K562 (cell line): ENCODE data around the gene LRRC4B. TPM values are rescaled to one million over a fixed set of nuclear protein-coding genes. Genes with fewer than 3 reads are reported as not detected.

ENCODE experiments used
- ARHGAP35 ChIP-seq: fragments of 450-650 bp; IDR thresholded peaks from 2 replicates; pipeline ENCODE4 v1.6.1; 2018; ENCODE audit not compliant: partially characterized antibody
- CCNT2 ChIP-seq: IDR thresholded peaks from 2 replicates; pipeline ENCODE4 v1.6.1; 2011; ENCODE audit warnings: borderline replicate concordance, low read depth, mild to moderate bottlenecking, moderate library complexity, mixed read lengths, low read length; ENCODE audit not compliant: insufficient read length; ENCODE audit errors: extremely low read depth
- JUN ChIP-seq, 2 experiments: sonication (generic) in 1 of 2; formaldehyde crosslinking in 1 of 2; IDR thresholded peaks; 2 replicates each; pipeline versions ENCODE4 v1.6.1 to v1.8.0; 2012 to 2022; ENCODE audit warnings: borderline replicate concordance in 2 of 2, mild to moderate bottlenecking in 2 of 2, improper control_type of control experiment in 1 of 2, low read depth in 1 of 2, low read length in 1 of 2, missing genetic modification reagents in 1 of 2
- MAFK ChIP-seq: IDR thresholded peaks from 2 replicates; pipeline ENCODE4 v1.6.1; 2011; ENCODE audit warnings: low read length, improper control_type of control experiment
- MAZ ChIP-seq, 2 experiments: fragments of 450-650 bp in 1 of 2; sonication (generic) in 1 of 2; formaldehyde crosslinking; IDR thresholded peaks in 1 of 2; conservative IDR thresholded peaks in 1 of 2; 2 replicates each; pipeline versions ENCODE4 v1.4.0 to v1.5.0; 2020; ENCODE audit warnings: mild to moderate bottlenecking in 1 of 2, missing genetic modification reagents in 1 of 2
- MTF1 ChIP-seq: fragments of 250-450 bp; sonication (Bioruptor Pico); IDR thresholded peaks from 2 replicates; pipeline ENCODE4 v1.9.0; 2021; ENCODE audit warnings: moderate library complexity, mild to moderate bottlenecking, inconsistent platforms, borderline replicate concordance
- NCOA4 ChIP-seq: fragments of 450-650 bp; IDR thresholded peaks from 2 replicates; pipeline ENCODE4 v1.6.1; 2018; ENCODE audit warnings: mild to moderate bottlenecking; ENCODE audit not compliant: partially characterized antibody
- NR0B1 ChIP-seq: fragments of 450-650 bp; IDR thresholded peaks from one replicate; pipeline ENCODE4 v1.6.1; 2018; ENCODE audit warnings: mild to moderate bottlenecking, moderate library complexity; ENCODE audit not compliant: partially characterized antibody
- PHB ChIP-seq: fragments of 250-450 bp; sonication (Bioruptor Pico); IDR thresholded peaks from 2 replicates; pipeline ENCODE4 v1.5.0; 2021
- RBM15 ChIP-seq: fragments of 200-400 bp; formaldehyde crosslinking; IDR thresholded peaks from 2 replicates; pipeline ENCODE4 v1.6.1; 2018; ENCODE audit warnings: mild to moderate bottlenecking, low read length, moderate library complexity; ENCODE audit not compliant: insufficient read depth
- SOX6 ChIP-seq: fragments of 450-650 bp; IDR thresholded peaks from 2 replicates; pipeline ENCODE4 v1.6.1; 2014; ENCODE audit warnings: mild to moderate bottlenecking
- SRSF9 ChIP-seq: fragments of 200-400 bp; formaldehyde crosslinking; IDR thresholded peaks from 2 replicates; pipeline ENCODE4 v1.6.1; 2017; ENCODE audit warnings: low read depth, low read length, borderline replicate concordance
- TRIM24 ChIP-seq, 2 experiments: fragments of 450-650 bp; IDR thresholded peaks; 2 replicates each; pipeline ENCODE4 v1.6.1; 2016
- YY1 ChIP-seq, 3 experiments: IDR thresholded peaks; 2 replicates each; pipeline ENCODE4 v1.6.1; 2011; ENCODE audit warnings: low read length in 2 of 3, mild to moderate bottlenecking in 2 of 3, moderate library complexity in 2 of 3, borderline replicate concordance in 1 of 3, control low read depth in 1 of 3, low read depth in 1 of 3; ENCODE audit not compliant: insufficient read depth in 3 of 3, insufficient replicate concordance in 2 of 3, control insufficient read depth in 1 of 3, insufficient read length in 1 of 3; ENCODE audit errors: extremely low read depth in 1 of 3
- ZBTB2 ChIP-seq: fragments of 450-650 bp; IDR thresholded peaks from 2 replicates; pipeline ENCODE4 v1.6.1; 2016; ENCODE audit warnings: antibody characterized with exemption
- ZNF586 ChIP-seq: fragments of 450-650 bp; formaldehyde crosslinking; conservative IDR thresholded peaks from 2 replicates; pipeline ENCODE4 v1.4.0; 2020; ENCODE audit warnings: mild to moderate bottlenecking, moderate library complexity
- ZNF76 ChIP-seq: fragments of 250-450 bp; sonication (Bioruptor Pico); IDR thresholded peaks from 2 replicates; pipeline ENCODE4 v1.4.0; 2020; ENCODE audit warnings: mild to moderate bottlenecking, moderate library complexity, borderline replicate concordance
- ZNF780A ChIP-seq: fragments of 250-450 bp; sonication (Bioruptor Pico); IDR thresholded peaks from 2 replicates; pipeline ENCODE4 v1.5.0; 2021; ENCODE audit warnings: mild to moderate bottlenecking
- polyA plus RNA-seq, 8 experiments: library from polyadenylated mRNA; depleted of rRNA in 4 of 8; stranded (reverse) in 5 of 8; unstranded in 3 of 8; fragments of >200 nt; fragmentation: Nextera tagmentation in 2 of 8; fragmentation: Illumina TruSeq in 1 of 8; extraction: Ambion mirVana in 2 of 8; extraction: Trizol in 1 of 8; gene quantifications; 2 replicates each; pipeline versions ENCODE4 v1.2.1 to v1.2.3, GENCODE V29; 2011 to 2014; ENCODE audit warnings: inconsistent platforms in 1 of 8, missing spikeins in 1 of 8
- total RNA-seq, 7 experiments: library from RNA; depleted of rRNA in 6 of 7; stranded (reverse); fragments of >200 nt in 6 of 7; fragmentation: Illumina TruSeq in 2 of 7; extraction: Trizol in 2 of 7; gene quantifications; 2 replicates each; pipeline versions ENCODE4 v1.2.1 to v1.2.3, GENCODE V29; 2011 to 2021; ENCODE audit warnings: low replicate concordance in 1 of 7
- TF ChIP-seq, protein P1 (sequence below): fragments of 450-650 bp; IDR thresholded peaks from 2 replicates; pipeline ENCODE4 v1.7.1; 2018; ENCODE audit warnings: mild to moderate bottlenecking, low read depth; ENCODE audit not compliant: partially characterized antibody

The LRRC4B gene
- total and polyA plus RNA-seq, 9 of the 15 experiments (the other 6 are each of a cell fraction or from before 2014, with no cell fraction given) = 0.18 to 9.6 (median 2.9) TPM; not detected in 2

DNA sequence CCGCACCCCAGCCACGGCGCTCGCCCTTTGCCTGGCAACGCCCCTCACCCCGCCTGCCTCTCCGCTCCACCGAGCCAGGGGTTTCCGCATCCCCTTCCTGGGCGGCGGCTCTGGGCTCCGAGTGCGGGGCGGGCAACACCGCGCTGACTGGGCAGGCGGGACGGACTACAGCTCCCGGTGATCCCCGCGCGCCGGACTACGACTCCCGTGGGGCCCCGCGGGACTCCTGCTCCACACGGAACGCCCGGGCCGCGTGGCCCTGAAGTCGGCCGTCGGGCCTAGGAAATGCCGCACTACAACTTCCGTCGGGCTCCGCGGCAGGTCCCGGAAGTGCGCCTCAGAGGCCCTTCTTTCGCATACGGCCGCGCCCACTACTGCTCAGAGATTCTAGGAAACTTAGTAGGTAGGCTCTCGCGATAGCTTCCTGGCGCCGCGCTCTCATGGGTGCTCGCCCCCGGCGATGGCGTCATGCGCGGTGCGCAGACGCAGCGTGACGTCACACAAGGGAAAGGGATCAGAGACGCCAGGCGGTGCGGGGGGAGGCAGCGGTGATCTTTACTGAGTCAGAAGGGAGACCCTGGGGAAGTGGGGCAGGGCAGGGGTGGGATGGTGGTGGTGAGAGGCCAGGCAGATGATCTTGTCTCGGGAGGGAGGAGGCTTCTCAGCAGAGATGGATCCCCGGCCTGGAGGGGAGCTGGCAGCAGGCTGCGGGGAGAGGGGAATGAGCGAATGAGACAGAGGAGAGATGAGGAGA, 57.0 kb downstream of the LRRC4B start, which contains the start of gene JOSD2 (continued):
- TF ChIP-seq ZBTB2 = peak; percentile 75; the same call in 1 of the 2 replicates
- peak; percentile 98 to 99 for TF ChIP-seq MAZ (CRISPR knock-in tag; conservative IDR thresholded peaks at IDR 0.05 in 1 of 2, IDR thresholded peaks at IDR 0.05 in 1 of 2)
- peak; percentile 93 for TF ChIP-seq ARHGAP35
- peak; percentile 80; the same call in 1 of the 2 replicates for TF ChIP-seq JUN (IDR thresholded peaks at IDR 0.05; ENCODE audit: borderline replicate concordance, low read depth, low read length)
- TF ChIP-seq JUN (CRISPR knock-in tag; IDR thresholded peaks at IDR 0.05; ENCODE audit: borderline replicate concordance) = peak; percentile 90; the same call in 1 of the 2 replicates
- TF ChIP-seq, protein P1, sequence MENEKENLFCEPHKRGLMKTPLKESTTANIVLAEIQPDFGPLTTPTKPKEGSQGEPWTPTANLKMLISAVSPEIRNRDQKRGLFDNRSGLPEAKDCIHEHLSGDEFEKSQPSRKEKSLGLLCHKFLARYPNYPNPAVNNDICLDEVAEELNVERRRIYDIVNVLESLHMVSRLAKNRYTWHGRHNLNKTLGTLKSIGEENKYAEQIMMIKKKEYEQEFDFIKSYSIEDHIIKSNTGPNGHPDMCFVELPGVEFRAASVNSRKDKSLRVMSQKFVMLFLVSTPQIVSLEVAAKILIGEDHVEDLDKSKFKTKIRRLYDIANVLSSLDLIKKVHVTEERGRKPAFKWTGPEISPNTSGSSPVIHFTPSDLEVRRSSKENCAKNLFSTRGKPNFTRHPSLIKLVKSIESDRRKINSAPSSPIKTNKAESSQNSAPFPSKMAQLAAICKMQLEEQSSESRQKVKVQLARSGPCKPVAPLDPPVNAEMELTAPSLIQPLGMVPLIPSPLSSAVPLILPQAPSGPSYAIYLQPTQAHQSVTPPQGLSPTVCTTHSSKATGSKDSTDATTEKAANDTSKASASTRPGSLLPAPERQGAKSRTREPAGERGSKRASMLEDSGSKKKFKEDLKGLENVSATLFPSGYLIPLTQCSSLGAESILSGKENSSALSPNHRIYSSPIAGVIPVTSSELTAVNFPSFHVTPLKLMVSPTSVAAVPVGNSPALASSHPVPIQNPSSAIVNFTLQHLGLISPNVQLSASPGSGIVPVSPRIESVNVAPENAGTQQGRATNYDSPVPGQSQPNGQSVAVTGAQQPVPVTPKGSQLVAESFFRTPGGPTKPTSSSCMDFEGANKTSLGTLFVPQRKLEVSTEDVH = peak; percentile 94
- TF ChIP-seq NR0B1 = no peak
- no peak for TF ChIP-seq NCOA4
- no peak for TF ChIP-seq PHB
- no peak for TF ChIP-seq YY1 (IDR thresholded peaks at IDR 0.05; ENCODE audit: borderline replicate concordance in 1 of 3, control insufficient read depth in 1 of 3, extremely low read depth in 1 of 3, insufficient read depth in 3 of 3, insufficient read length in 1 of 3, insufficient replicate concordance in 2 of 3, low read depth in 1 of 3, low read length in 2 of 3)
- TF ChIP-seq MTF1 (CRISPR knock-in tag) = no peak
- no peak for TF ChIP-seq SRSF9
- TF ChIP-seq TRIM24 (IDR thresholded peaks at IDR 0.05) = no peak
- no peak for TF ChIP-seq ZNF586 (CRISPR knock-in tag)
- TF ChIP-seq ZNF780A (CRISPR knock-in tag) = no peak
- TF ChIP-seq SOX6 = peak; percentile 19; the same call in 1 of the 2 replicates
- no peak for TF ChIP-seq MAFK
- TF ChIP-seq RBM15 = no peak
- 0 out of 2 replicates have a peak, but pooled peaks have one; percentile 44 for TF ChIP-seq ZNF76 (CRISPR knock-in tag)
- TF ChIP-seq CCNT2 = peak; percentile 79
